Mesenchymal stem cell (in vitro differentiated cells and primary cell): ENCODE results near the gene ITGB7. TPM values are rescaled to one million over a fixed set of nuclear protein-coding genes. Genes with fewer than 3 reads are reported as not detected.

Experiments used
- DNase-seq: peaks from one replicate; pipeline ENCODE4 v3.0.0-alpha.2; 2013
- H2AFZ ChIP-seq: one replicate; pipeline ENCODE4 v1.6.1; 2013; ENCODE audit warnings: low read depth, mild to moderate bottlenecking, control low read depth, inconsistent platforms, low read length, moderate library complexity
- H2AK5ac ChIP-seq: 2 replicates; pipeline ENCODE4 v1.6.1; 2013; ENCODE audit warnings: low read length, moderate library complexity, mild to moderate bottlenecking, inconsistent platforms; ENCODE audit not compliant: severe bottlenecking
- H2BK120ac ChIP-seq: one replicate; pipeline ENCODE4 v1.6.1; 2013; ENCODE audit warnings: low read depth, mild to moderate bottlenecking, inconsistent platforms, low read length, moderate library complexity
- H2BK12ac ChIP-seq, 2 experiments: one replicate each; pipeline ENCODE4 v1.6.1; 2013; ENCODE audit warnings: inconsistent platforms in 2 of 2, low read length in 2 of 2, mild to moderate bottlenecking in 2 of 2, moderate library complexity in 2 of 2, control low read depth in 1 of 2
- H2BK15ac ChIP-seq: one replicate; pipeline ENCODE4 v1.6.1; 2013; ENCODE audit warnings: mild to moderate bottlenecking, low read depth, inconsistent platforms; ENCODE audit not compliant: poor library complexity, severe bottlenecking
- H2BK5ac ChIP-seq: 2 replicates; pipeline ENCODE4 v1.6.1; 2013; ENCODE audit warnings: low read depth, mild to moderate bottlenecking, low read length, control low read depth, inconsistent platforms; ENCODE audit not compliant: poor library complexity, severe bottlenecking
- H3K14ac ChIP-seq, 2 experiments: one replicate each; pipeline ENCODE4 v1.6.1; 2013; ENCODE audit warnings: inconsistent platforms in 2 of 2, low read length in 2 of 2, control low read depth in 1 of 2, mild to moderate bottlenecking in 1 of 2, moderate library complexity in 1 of 2
- H3K18ac ChIP-seq, 2 experiments: one replicate each; pipeline ENCODE4 v1.6.1; 2013; ENCODE audit warnings: inconsistent platforms in 2 of 2, low read length in 2 of 2, control low read depth in 1 of 2, low read depth in 1 of 2, mild to moderate bottlenecking in 1 of 2
- H3K23ac ChIP-seq, 2 experiments: one replicate each; pipeline ENCODE4 v1.6.1; 2013; ENCODE audit warnings: inconsistent platforms in 2 of 2, low read length in 2 of 2, mild to moderate bottlenecking in 2 of 2, moderate library complexity in 2 of 2, control low read depth in 1 of 2
- H3K27ac ChIP-seq: 2 replicates; pipeline ENCODE4 v1.5.1; 2013; ENCODE audit warnings: mild to moderate bottlenecking, moderate library complexity, low read length, control low read depth, inconsistent platforms; ENCODE audit not compliant: poor library complexity, severe bottlenecking
- H3K27me3 ChIP-seq, 2 experiments: 2 replicates each; pipeline versions ENCODE4 v1.6.1 to v1.7.0; 2013; ENCODE audit warnings: low read length in 2 of 2, mild to moderate bottlenecking in 2 of 2, moderate library complexity in 2 of 2, control low read depth in 1 of 2, inconsistent platforms in 1 of 2; ENCODE audit not compliant: control insufficient read depth in 1 of 2, insufficient read depth in 1 of 2
- H3K36me3 ChIP-seq, 2 experiments: 2 replicates each; pipeline versions ENCODE4 v1.6.1 to v1.7.0; 2013; ENCODE audit warnings: low read length in 2 of 2, control low read depth in 1 of 2, inconsistent platforms in 1 of 2, low read depth in 1 of 2, mild to moderate bottlenecking in 1 of 2; ENCODE audit not compliant: insufficient read depth in 2 of 2, control insufficient read depth in 1 of 2
- H3K4ac ChIP-seq, 2 experiments: one replicate each; pipeline ENCODE4 v1.6.1; 2013; ENCODE audit warnings: inconsistent platforms in 2 of 2, low read length in 2 of 2, mild to moderate bottlenecking in 2 of 2, moderate library complexity in 2 of 2, control low read depth in 1 of 2, low read depth in 1 of 2
- H3K4me1 ChIP-seq: 2 replicates; pipeline ENCODE4 v1.6.1; 2013; ENCODE audit warnings: low read depth, low read length, control low read depth; ENCODE audit not compliant: control insufficient read depth, insufficient read depth
- H3K4me2 ChIP-seq: 2 replicates; pipeline ENCODE4 v1.6.1; 2013; ENCODE audit warnings: low read length, mild to moderate bottlenecking, inconsistent platforms; ENCODE audit not compliant: poor library complexity, severe bottlenecking
- H3K4me3 ChIP-seq, 2 experiments: 2 replicates each; pipeline versions ENCODE4 v1.5.1 to v1.7.0; 2013; ENCODE audit warnings: low read length in 2 of 2, mild to moderate bottlenecking in 2 of 2, control low read depth in 1 of 2, low read depth in 1 of 2; ENCODE audit not compliant: insufficient read depth in 1 of 2
- H3K79me1 ChIP-seq: replicated peaks from 2 replicates; pipeline ENCODE4 v1.6.1; 2013; ENCODE audit warnings: mild to moderate bottlenecking, control low read depth, low read length, inconsistent platforms; ENCODE audit not compliant: poor library complexity, severe bottlenecking
- H3K9ac ChIP-seq: 2 replicates; pipeline ENCODE4 v1.7.0; 2013; ENCODE audit warnings: mild to moderate bottlenecking, low read length, moderate library complexity
- H3K9me3 ChIP-seq: 2 replicates; pipeline ENCODE4 v1.7.0; 2013; ENCODE audit warnings: mild to moderate bottlenecking, low read length; ENCODE audit not compliant: control insufficient read depth
- H4K8ac ChIP-seq: one replicate; pipeline ENCODE4 v1.6.1; 2013; ENCODE audit warnings: inconsistent platforms, mild to moderate bottlenecking, low read length, moderate library complexity
- H4K91ac ChIP-seq: one replicate; pipeline ENCODE4 v1.6.1; 2013; ENCODE audit warnings: mild to moderate bottlenecking, low read length, inconsistent platforms
- WGBS: methylation state at CpG from one replicate; pipeline ENCODE4 v1.1.7; 2013; ENCODE audit warnings: mixed read lengths; 5-methylcytosine and 5-hydroxymethylcytosine counted together
- small RNA-seq: library from polyadenylated mRNA; stranded (forward); fragments of <200 nt; extraction: miRNeasy Mini kit (QIAGEN cat#:217004); gene quantifications from one replicate; pipeline ENCODE3, GENCODE V24; 2013; ENCODE audit warnings: low read depth

ITGB7 gene

DNA sequence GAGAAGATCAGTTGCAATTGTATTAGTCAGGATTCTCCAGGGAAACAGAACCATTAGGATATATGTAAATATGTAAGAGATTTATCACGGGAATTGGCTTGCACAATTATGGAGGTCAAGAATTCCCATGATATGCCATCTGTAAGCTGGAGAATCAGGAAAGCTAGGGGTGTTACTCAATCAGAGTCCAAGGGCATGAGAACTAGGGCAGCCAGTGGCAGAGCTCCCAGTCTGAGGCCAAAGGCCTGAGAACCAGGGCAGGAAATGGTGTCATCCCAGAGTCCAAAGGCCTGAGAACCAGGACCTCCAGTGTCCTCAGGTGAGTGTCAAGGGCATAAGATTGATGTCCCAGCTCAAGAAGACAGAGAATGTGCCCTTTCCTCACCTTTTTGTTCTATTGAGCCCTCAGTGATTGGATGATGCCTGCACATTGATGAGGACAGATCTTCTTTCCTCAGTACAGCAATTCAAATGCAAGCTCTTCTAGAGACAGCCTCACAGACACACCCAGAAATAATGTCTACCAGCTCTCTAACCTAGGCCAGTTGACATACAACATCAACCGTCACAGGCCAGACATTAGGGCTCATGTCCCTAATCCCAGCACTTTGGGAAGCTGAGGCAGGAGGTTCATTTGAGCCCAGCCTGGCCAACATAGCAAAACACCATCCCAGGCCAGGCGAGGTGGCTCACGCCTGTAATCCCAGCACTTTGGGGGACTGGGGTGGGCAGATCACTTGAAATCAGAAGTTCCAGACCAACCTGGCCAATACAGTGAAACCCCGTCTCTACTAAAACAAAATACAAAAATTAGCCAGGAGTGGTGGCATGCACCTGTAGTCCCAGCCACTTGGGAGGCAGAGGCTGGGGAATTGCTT, 61.4 kb downstream of the ITGB7 start:
- Histone ChIP-seq H2AFZ (no peak overlapping the region), H2BK5ac (no peak overlapping the region), H2BK15ac (no peak overlapping the region), H3K27me3 (no peaks in the 10 kb centered on the region), H3K36me3 (no peaks in the 10 kb centered on the region), H2AK5ac (no peak overlapping the region), H3K9ac (no peak overlapping the region), H3K4me2 (no peak overlapping the region), H3K4me3 (no peak overlapping the region), H3K27ac (no peak overlapping the region), H3K79me1 (no peaks in the 10 kb centered on the region), H2BK12ac (no peak overlapping the region), H3K9me3 (no peaks in the 10 kb centered on the region), H3K4me1 (no peaks in the 10 kb centered on the region), H3K18ac (no peak overlapping the region), H3K4ac (no peak overlapping the region), H4K8ac (no peak overlapping the region), H2BK120ac (no peak overlapping the region), H3K23ac (no peak overlapping the region), H4K91ac (no peak overlapping the region), H3K14ac (peak overlapping the region in 1 of 2 experiments; percentile 65)
- DNase-seq, result peak; percentile 48
- WGBS, result 75% methylated on average over 4 of the region's 5 CpGs

GRCh38 chr12:53143355-53143754, 63.7 kb downstream of the ITGB7 start:
- Histone ChIP-seq H3K9me3 (peaks cover 5% of the 10 kb centered on the region), H2AFZ (no peak overlapping the region), H4K91ac (no peak overlapping the region), H3K79me1 (no peaks in the 10 kb centered on the region), H3K27ac (no peak overlapping the region), H3K27me3 (no peaks in the 10 kb centered on the region), H2BK12ac (no peak overlapping the region), H2BK15ac (no peak overlapping the region), H3K4ac (no peak overlapping the region), H3K14ac (no peak overlapping the region), H3K36me3 (no peaks in the 10 kb centered on the region), H2BK5ac (no peak overlapping the region), H2AK5ac (no peak overlapping the region), H3K23ac (no peak overlapping the region), H3K4me1 (no peaks in the 10 kb centered on the region), H3K18ac (no peak overlapping the region), H2BK120ac (no peak overlapping the region), H3K4me3 (no peak overlapping the region), H3K9ac (no peak overlapping the region), H3K4me2 (no peak overlapping the region), H4K8ac (no peak overlapping the region)
- WGBS, result 86% methylated on average over 4 of the region's 4 CpGs
- no peak for DNase-seq

Small RNA genes lying within 50 kb of the gene (small RNA-seq; reads per million reads assigned to genes)
- not detected for gene HIGD1AP1
